Activated CD8-positive, alpha-beta memory T cell treated with anti-CD3 and anti-CD28 coated beads, Interleukin-2, amount 50 U/mL, for 1 hour (primary cell): ENCODE data around the gene ZNF76.

Experiments
- DNase-seq: peaks from one replicate; pipeline ENCODE4 v3.0.0-alpha.2; 2020; ENCODE audit errors: extremely low read depth

The ZNF76 gene

GRCh38 chr6:35267897-35268296 lies 8.4 kb downstream of the ZNF76 start:
- no peak for DNase-seq

- no peak for DNase-seq
Measured at GRCh38 chr6:35272005-35272404, 12.5 kb downstream of the ZNF76 start.

GRCh38 chr6:35273822-35274559 lies 14.5 kb downstream of the ZNF76 start:
- DNase-seq, result no peak

- DNase-seq, result no peak
Measured at GRCh38 chr6:35275744-35276260, 16.3 kb downstream of the ZNF76 start.

- DNase-seq, result no peak
Measured at GRCh38 chr6:35278708-35279107, 19.2 kb downstream of the ZNF76 start.

GRCh38 chr6:35280903-35281302 lies 21.4 kb downstream of the ZNF76 start:
- DNase-seq, result no peak

GRCh38 chr6:35282472-35282871 lies 22.9 kb downstream of the ZNF76 start:
- DNase-seq, result no peak

- DNase-seq, result no peak
Measured at GRCh38 chr6:35283361-35283760, 23.8 kb downstream of the ZNF76 start.

GRCh38 chr6:35287671-35288396 lies 28.3 kb downstream of the ZNF76 start:
- DNase-seq, result no peak

- no peak for DNase-seq
Measured at GRCh38 chr6:35288834-35289233, 29.3 kb downstream of the ZNF76 start.

GRCh38 chr6:35291491-35291890 lies 32.0 kb downstream of the ZNF76 start:
- no peak for DNase-seq

GRCh38 chr6:35292494-35292893 lies 33.0 kb downstream of the ZNF76 start:
- no peak for DNase-seq

- no peak for DNase-seq
Measured at GRCh38 chr6:35293681-35294080, 34.1 kb downstream of the ZNF76 start.

GRCh38 chr6:35294308-35294945 lies 34.9 kb downstream of the ZNF76 start:
- DNase-seq, result no peak

GRCh38 chr6:35295036-35295435 lies 35.5 kb downstream of the ZNF76 start:
- DNase-seq, result no peak

GRCh38 chr6:35295521-35296315 lies 36.2 kb downstream of the ZNF76 start:
- DNase-seq, result no peak

GRCh38 chr6:35296931-35297600 lies 37.5 kb downstream of the ZNF76 start:
- no peak for DNase-seq

- DNase-seq, result peak; percentile 81
Measured at GRCh38 chr6:35297601-35298481, 38.3 kb downstream of the ZNF76 start, which contains the start of gene DEF6. DEF6 (plus strand) TSS chr6:35297818; CDS start chr6:35297857, 39 bp downstream.

- no peak for DNase-seq
Measured at GRCh38 chr6:35298625-35299140, 39.1 kb downstream of the ZNF76 start.

- DNase-seq, result no peak
Measured at GRCh38 chr6:35299674-35300073, 40.1 kb downstream of the ZNF76 start.
